Cardiac fibroblast (primary cell): ENCODE measurements around the gene NSFL1C.

Experiments used
- DNase-seq, 2 donors: peaks; one replicate each; pipeline versions ENCODE4 v3.0.0 to v3.0.0-alpha.2; 2010; ENCODE audit warnings: low read depth in 2 of 2
- H3K4me3 ChIP-seq, 2 donors: replicated peaks in 1 of 2; 1 replicate in 1 of 2; 2 replicates in 1 of 2; pipeline ENCODE4 v1.5.1; 2011; ENCODE audit warnings: low read depth in 2 of 2, low read length in 2 of 2, mild to moderate bottlenecking in 2 of 2, moderate library complexity in 1 of 2
- CTCF ChIP-seq: IDR thresholded peaks from one replicate; pipeline ENCODE4 v1.5.1; 2011; ENCODE audit warnings: low read depth, mild to moderate bottlenecking, low read length, inconsistent platforms

Gene NSFL1C

GRCh38 chr20:1491860-1492642 lies 25.4 kb upstream of the NSFL1C start:
- TF ChIP-seq CTCF = no peak
- DNase-seq = peak; percentile 4 to 35

GRCh38 chr20:1491281-1491840 lies 24.7 kb upstream of the NSFL1C start, which contains the start of gene SIRPB2:
Gene SIRPB2, minus strand, starts transcription at chr20:1491420. Its CDS starts 61 bp downstream, at chr20:1491359.
- DNase-seq = peak; percentile 18 to 39
- no peak for TF ChIP-seq CTCF
- H3K4me3 ChIP-seq = no peak within 1 kb of the TSS

More at GRCh38 chr20:1491860-1492642, 25.4 kb upstream of the NSFL1C start:
- no peak overlapping the region for H3K4me3 ChIP-seq

GRCh38 chr20:1490643-1491195 lies 24.1 kb upstream of the NSFL1C start:
- TF ChIP-seq CTCF = no peak
- no peak for DNase-seq
- no peak overlapping the region for H3K4me3 ChIP-seq

DNA sequence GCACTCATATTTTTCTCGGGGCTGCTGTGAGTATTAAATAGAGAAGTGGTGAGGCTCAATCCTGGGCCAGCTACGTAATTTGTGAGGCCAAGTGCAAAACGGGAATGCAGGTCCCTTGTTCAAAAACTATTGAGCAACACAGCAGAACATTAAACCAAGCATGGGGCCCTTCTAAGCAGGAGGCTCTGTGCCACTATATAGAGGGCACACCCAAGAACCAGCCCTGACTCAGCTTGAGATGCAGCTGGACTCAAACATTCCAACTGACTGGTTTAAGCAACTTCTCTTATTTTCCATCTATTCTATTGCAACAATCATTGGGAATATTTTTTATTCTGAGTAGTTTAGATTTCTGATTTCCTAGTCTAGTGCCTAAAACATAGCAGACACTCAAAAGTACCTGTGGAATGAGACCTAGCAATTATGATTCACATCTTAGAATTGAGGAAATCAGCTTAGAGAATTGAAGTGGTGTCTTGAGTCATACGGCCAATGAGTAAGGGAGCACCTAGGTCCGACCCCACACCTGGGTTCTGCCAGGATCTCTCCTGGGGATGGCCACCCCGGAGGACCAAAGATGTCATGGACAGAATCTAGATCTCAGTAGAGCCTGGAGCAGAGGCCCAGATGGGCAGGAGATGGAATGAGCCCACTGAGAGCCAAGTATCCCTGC lies 23.3 kb upstream of the NSFL1C start:
- H3K4me3 ChIP-seq = no peak overlapping the region
- DNase-seq = peak in 1 of 2 donors; percentile 59
- no peak for TF ChIP-seq CTCF

DNA sequence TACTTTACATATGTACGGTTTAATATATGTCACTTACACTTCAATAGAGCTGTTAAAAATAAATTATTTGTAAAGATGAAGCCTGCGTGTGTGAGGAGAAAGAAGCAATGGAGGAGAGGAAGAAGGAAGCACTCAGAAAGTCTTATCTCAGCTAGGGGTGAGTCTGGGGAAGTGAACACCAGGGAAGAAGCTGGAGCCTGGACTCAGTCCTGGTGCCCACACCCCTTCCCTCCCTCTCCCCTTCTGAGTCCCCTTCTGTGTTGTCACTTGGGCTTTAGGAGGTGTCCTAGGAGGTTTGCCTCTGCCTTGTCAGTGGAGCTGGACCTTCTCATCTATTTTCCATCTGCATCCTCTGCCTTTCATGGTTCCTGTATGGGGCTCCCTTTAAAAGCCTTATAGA lies 22.7 kb upstream of the NSFL1C start:
- no peak for DNase-seq
- TF ChIP-seq CTCF = no peak
- H3K4me3 ChIP-seq = no peak overlapping the region

DNA sequence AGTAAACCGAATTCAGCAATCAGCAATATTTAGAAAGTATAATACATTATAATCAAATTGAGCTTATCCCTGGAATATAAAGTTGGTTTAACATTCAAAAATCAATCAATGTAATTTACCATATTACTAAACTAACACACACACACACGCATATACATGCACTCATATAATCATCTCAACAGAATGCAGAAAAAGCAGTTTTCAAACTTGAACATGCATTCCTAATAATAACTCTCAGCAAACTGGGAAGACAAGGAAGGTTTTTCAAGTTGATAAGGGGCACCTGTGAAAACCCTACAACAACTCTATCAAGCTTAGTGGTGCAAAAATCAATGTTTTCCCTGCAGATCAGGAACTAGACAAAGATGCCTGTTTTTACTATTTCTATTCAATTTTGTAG lies 19.9 kb upstream of the NSFL1C start:
- DNase-seq = no peak
- no peak for TF ChIP-seq CTCF

More for the DNA sequence above, 19.9 kb upstream of the NSFL1C start:
- H3K4me3 ChIP-seq = no peak overlapping the region
